Gastrocnemius medialis (tissue), 4 donors: Measurements from ENCODE around the gene MEGF11. TPM values are rescaled to one million over a fixed set of nuclear protein-coding genes. Genes with fewer than 3 reads are reported as not detected.

Experiments
- ATAC-seq, 2 donors: fragments of 150-250 bp; one replicate each; pipeline ENCODE4 v1.9.1; 2016
- DNase-seq, 2 donors: peaks; one replicate each; pipeline ENCODE4 v3.0.0-alpha.2; 2019
- H3K27ac ChIP-seq, 4 donors: fragments of 200-600 bp; sonication (generic); 1 replicate in 1 of 4; 2 replicates in 3 of 4; pipeline ENCODE4 v1.5.1; 2016 to 2018; ENCODE audit warnings: mild to moderate bottlenecking in 2 of 4, moderate library complexity in 1 of 4
- H3K27me3 ChIP-seq, 3 donors: fragments of 200-600 bp; sonication (generic) in 2 of 3; 1 replicate in 1 of 3; 2 replicates in 2 of 3; pipeline versions ENCODE4 v1.5.1 to v1.6.0; 2016 to 2019; ENCODE audit warnings: mild to moderate bottlenecking in 1 of 3, moderate library complexity in 1 of 3
- H3K36me3 ChIP-seq, 2 donors: fragments of 200-600 bp; sonication (generic) in 1 of 2; one replicate each; pipeline ENCODE4 v1.5.1; 2017 to 2018
- H3K4me1 ChIP-seq, 2 donors: fragments of 200-600 bp; sonication (generic) in 1 of 2; one replicate each; pipeline ENCODE4 v1.5.1; 2016 to 2017; ENCODE audit warnings: mild to moderate bottlenecking in 2 of 2
- H3K4me3 ChIP-seq, 4 donors: fragments of 200-600 bp; sonication (generic) in 3 of 4; 1 replicate in 1 of 4; 2 replicates in 3 of 4; pipeline ENCODE4 v1.5.1; 2016 to 2019; ENCODE audit warnings: mild to moderate bottlenecking in 2 of 4
- H3K9me3 ChIP-seq, 3 donors: fragments of 200-600 bp; sonication (generic) in 2 of 3; 1 replicate in 1 of 3; 2 replicates in 2 of 3; pipeline ENCODE4 v1.5.1; 2016 to 2019
- CTCF ChIP-seq, 5 experiments: fragments of 450-650 bp in 3 of 5; fragments of 200-600 bp in 2 of 5; sonication (generic) in 2 of 5; IDR thresholded peaks in 4 of 5; conservative IDR thresholded peaks in 1 of 5; 1 replicate in 4 of 5; 2 replicates in 1 of 5; pipeline ENCODE4 v1.5.1; 2016 to 2019; ENCODE audit warnings: antibody characterized with exemption in 5 of 5, mild to moderate bottlenecking in 3 of 5, moderate library complexity in 3 of 5
- POLR2A ChIP-seq, 2 donors: fragments of 450-650 bp; IDR thresholded peaks; one replicate each; pipeline ENCODE4 v1.6.1; 2017; ENCODE audit warnings: antibody characterized with exemption in 2 of 2, mild to moderate bottlenecking in 2 of 2, moderate library complexity in 2 of 2
- in situ Hi-C, 4 donors: fragments of 200-750 bp; cut with MboI; loops; one replicate each; pipeline versions ENCODE4 v1.15.0 to v1.8.0; 2017; ENCODE audit warnings: low sequenced_read_pairs in 4 of 4
- intact Hi-C: fragments of 100-400 bp; cut with DNase I; formaldehyde crosslinking; loops from one replicate; pipeline ENCODE4 v1.15.1; 2023; ENCODE audit warnings: low total_unique reads
- total RNA-seq, 4 donors: library from RNA; depleted of rRNA; stranded (reverse); fragments of >200 nt; gene quantifications; one replicate each; pipeline versions ENCODE4 v1.1.0 to v1.2.3, GENCODE V29; 2016

Gene MEGF11
- total RNA-seq, 4 donors from 2014 or later = not detected

GRCh38 chr15:66142285-66142684, 111.3 kb downstream of the MEGF11 start:
- no peak for DNase-seq
- Histone ChIP-seq H3K36me3 (no peaks in the 10 kb centered on the region), H3K9me3 (no peaks in the 10 kb centered on the region), H3K27me3 (peaks cover 0 to 9% (median 0%) of the 10 kb centered on the region in 3 donors), H3K4me1 (peaks cover 0 to 14% of the 10 kb centered on the region in 2 donors), H3K4me3 (no peak overlapping the region), H3K27ac (no peak overlapping the region)
- in situ Hi-C loops = no loop called here
- intact Hi-C loops = no loop called here
- TF ChIP-seq CTCF (IDR thresholded peaks at IDR 0.05 in 4 of 5, conservative IDR thresholded peaks at IDR 0.05 in 1 of 5) (no peak), POLR2A (IDR thresholded peaks at IDR 0.05) (no peak)
- ATAC-seq = no peak

- ATAC-seq (no peak), DNase-seq (no peak)
- H3K4me3 ChIP-seq = no peak overlapping the region
- intact Hi-C loops = no loop called here
- H3K27me3 ChIP-seq = no peaks in the 10 kb centered on the region
- in situ Hi-C loops = no loop called here
- no peak overlapping the region for H3K27ac ChIP-seq
- peaks cover 0 to 14% of the 10 kb centered on the region in 2 donors for H3K4me1 ChIP-seq
- no peaks in the 10 kb centered on the region for H3K36me3 ChIP-seq
- H3K9me3 ChIP-seq = no peaks in the 10 kb centered on the region
- TF ChIP-seq POLR2A (IDR thresholded peaks at IDR 0.05) (no peak), CTCF (IDR thresholded peaks at IDR 0.05 in 4 of 5, conservative IDR thresholded peaks at IDR 0.05 in 1 of 5) (no peak)
Observed at GRCh38 chr15:66139591-66140207, 113.9 kb downstream of the MEGF11 start.

GRCh38 chr15:66138892-66139590, 114.5 kb downstream of the MEGF11 start:
- Histone ChIP-seq H3K27me3 (no peaks in the 10 kb centered on the region), H3K36me3 (no peaks in the 10 kb centered on the region), H3K4me1 (peaks cover 0 to 14% of the 10 kb centered on the region in 2 donors), H3K27ac (no peak overlapping the region), H3K9me3 (no peaks in the 10 kb centered on the region), H3K4me3 (no peak overlapping the region)
- no peak for DNase-seq
- intact Hi-C loops (no loop called here), in situ Hi-C loops (no loop called here)
- ATAC-seq = no peak
- no peak for TF ChIP-seq POLR2A (IDR thresholded peaks at IDR 0.05)
- TF ChIP-seq CTCF (IDR thresholded peaks at IDR 0.05 in 4 of 5, conservative IDR thresholded peaks at IDR 0.05 in 1 of 5) = no peak

- Histone ChIP-seq H3K4me1 (peaks cover 0 to 14% of the 10 kb centered on the region in 2 donors), H3K27me3 (no peaks in the 10 kb centered on the region), H3K9me3 (no peaks in the 10 kb centered on the region), H3K27ac (no peak overlapping the region), H3K4me3 (no peak overlapping the region), H3K36me3 (no peaks in the 10 kb centered on the region)
- no peak for DNase-seq
- TF ChIP-seq POLR2A (IDR thresholded peaks at IDR 0.05) (no peak), CTCF (IDR thresholded peaks at IDR 0.05 in 4 of 5, conservative IDR thresholded peaks at IDR 0.05 in 1 of 5) (no peak)
- ATAC-seq = no peak
- in situ Hi-C loops (no loop called here), intact Hi-C loops (no loop called here)
Observed at GRCh38 chr15:66138096-66138783, 115.3 kb downstream of the MEGF11 start.
